Measurements from ENCODE around the gene TMEM273.
A peak's percentile ranks its signal among the peaks of the same experiment; 100 is the strongest.

DNA sequence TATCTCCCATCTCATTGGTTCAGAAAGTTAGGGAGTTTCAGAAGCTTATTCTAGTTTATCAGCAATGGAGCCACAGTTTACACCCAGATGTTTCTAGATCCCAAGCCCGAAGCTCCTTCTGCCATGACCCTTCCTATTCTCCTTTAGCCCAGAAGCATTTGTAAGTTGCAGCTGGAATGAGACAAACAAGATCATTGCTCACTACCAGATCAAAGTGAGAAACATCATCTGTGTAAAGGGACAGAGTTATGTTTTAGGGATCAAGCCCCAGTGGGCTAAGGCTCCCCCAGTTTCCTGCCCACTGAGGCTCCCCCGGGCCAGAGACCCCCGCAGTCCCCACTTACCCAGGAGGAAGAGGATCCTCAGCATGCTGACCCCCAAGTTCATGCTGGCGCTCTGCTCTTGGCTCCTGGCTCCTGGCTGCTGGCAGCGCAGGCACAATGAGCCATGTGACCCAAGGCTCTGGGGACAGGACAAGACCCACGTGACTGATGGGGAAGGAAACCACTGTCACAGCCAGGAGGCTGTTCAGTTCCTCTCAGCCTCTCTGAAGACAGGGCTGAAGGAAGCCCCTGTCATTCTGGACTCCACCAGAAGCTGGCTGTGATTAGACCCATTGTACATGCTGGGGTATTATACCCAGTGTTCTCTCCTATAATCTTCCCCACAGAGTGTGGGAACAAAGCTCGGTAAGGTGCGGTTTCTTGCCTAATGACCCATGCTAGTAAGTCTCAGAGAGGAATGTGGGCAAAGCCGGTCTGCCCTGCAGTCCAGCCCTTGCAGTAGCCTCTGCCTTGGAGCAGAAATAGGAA, at the start of gene TMEM273:
- TF ChIP-seq, protein P1, sequence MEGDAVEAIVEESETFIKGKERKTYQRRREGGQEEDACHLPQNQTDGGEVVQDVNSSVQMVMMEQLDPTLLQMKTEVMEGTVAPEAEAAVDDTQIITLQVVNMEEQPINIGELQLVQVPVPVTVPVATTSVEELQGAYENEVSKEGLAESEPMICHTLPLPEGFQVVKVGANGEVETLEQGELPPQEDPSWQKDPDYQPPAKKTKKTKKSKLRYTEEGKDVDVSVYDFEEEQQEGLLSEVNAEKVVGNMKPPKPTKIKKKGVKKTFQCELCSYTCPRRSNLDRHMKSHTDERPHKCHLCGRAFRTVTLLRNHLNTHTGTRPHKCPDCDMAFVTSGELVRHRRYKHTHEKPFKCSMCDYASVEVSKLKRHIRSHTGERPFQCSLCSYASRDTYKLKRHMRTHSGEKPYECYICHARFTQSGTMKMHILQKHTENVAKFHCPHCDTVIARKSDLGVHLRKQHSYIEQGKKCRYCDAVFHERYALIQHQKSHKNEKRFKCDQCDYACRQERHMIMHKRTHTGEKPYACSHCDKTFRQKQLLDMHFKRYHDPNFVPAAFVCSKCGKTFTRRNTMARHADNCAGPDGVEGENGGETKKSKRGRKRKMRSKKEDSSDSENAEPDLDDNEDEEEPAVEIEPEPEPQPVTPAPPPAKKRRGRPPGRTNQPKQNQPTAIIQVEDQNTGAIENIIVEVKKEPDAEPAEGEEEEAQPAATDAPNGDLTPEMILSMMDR (IDR thresholded peaks at IDR 0.05): no peak
- TF ChIP-seq POLR2A (IDR thresholded peaks at IDR 0.05): peak in 1 of 2 donors; percentile 17

Measured in sigmoid colon (tissue), 3 donors.